GM12878 (cell line): ENCODE measurements around the gene VCL. TPM values are rescaled to one million over a fixed set of nuclear protein-coding genes. Genes with fewer than 3 reads are reported as not detected.

Experiments
- ATAC-seq: fragments of 200-7000 bp; cut with Tn5 transposase; 3 replicates; pipeline ENCODE4 v1.9.1; 2020; ENCODE audit warnings: mild to moderate bottlenecking, moderate library complexity
- BruUV-seq: library from RNA; stranded (reverse); fragments of 400-500 nt; replicated peaks from 2 replicates; lab custom pipeline; 2021; lab: Mats Ljungman, UMichigan
- CTCF ChIA-PET: fragments of 300-600 bp; sonication (Branson Sonifier 250); formaldehyde crosslinking; extraction: SDS; loops from one replicate; lab custom pipeline; 2021; ENCODE audit warnings: inconsistent platforms; lab: Yijun Ruan, JAX
- POLR2A ChIA-PET: fragments of 350-600 bp; formaldehyde crosslinking; extraction: SDS; loops from one replicate; lab custom pipeline; 2021; ENCODE audit warnings: inconsistent platforms; lab: Charles Lee
- RAD21 ChIA-PET: fragments of 300-600 bp; sonication (Branson Sonifier 250); formaldehyde crosslinking; loops from one replicate; lab custom pipeline; 2023; ENCODE audit warnings: antibody characterized with exemption; ENCODE audit not compliant: unreplicated experiment; lab: Charles Lee
- SMC1A ChIA-PET: fragments of 300-600 bp; sonication (Branson Sonifier 250); formaldehyde crosslinking; loops from one replicate; lab custom pipeline; 2023; ENCODE audit not compliant: unreplicated experiment, uncharacterized antibody; lab: Charles Lee
- DNase-seq: peaks from one replicate; pipeline ENCODE4 v3.0.0-alpha.2; 2011; ENCODE audit warnings: low read depth, low spot score
- FAIRE-seq: peaks from 3 replicates; lab custom pipeline; 2011; peaks lifted over from hg19 to GRCh38; lab: Jason Lieb, UNC
- H2AFZ ChIP-seq: 2 replicates; pipeline ENCODE4 v1.6.0; 2011; ENCODE audit warnings: low read depth, low read length, control low read depth; ENCODE audit not compliant: control insufficient read depth
- H3K27ac ChIP-seq: 2 replicates; pipeline ENCODE4 v1.5.1; 2011; ENCODE audit warnings: control low read depth; ENCODE audit not compliant: control insufficient read depth, insufficient read depth
- H3K27me3 ChIP-seq, 2 experiments: replicated peaks in 1 of 2; 2 replicates each; pipeline versions ENCODE4 v1.6.0 to v1.6.1; 2011; ENCODE audit warnings: low read length in 1 of 2; ENCODE audit not compliant: control insufficient read depth in 2 of 2, insufficient read depth in 2 of 2
- H3K36me3 ChIP-seq, 2 experiments: 2 replicates each; pipeline ENCODE4 v1.5.1; 2011; ENCODE audit warnings: low read length in 1 of 2; ENCODE audit not compliant: control insufficient read depth in 2 of 2, insufficient read depth in 2 of 2
- H3K4me1 ChIP-seq: 2 replicates; pipeline ENCODE4 v1.6.1; 2011; ENCODE audit warnings: mild to moderate bottlenecking, low read length, moderate library complexity, mixed read lengths; ENCODE audit not compliant: control insufficient read depth, insufficient read depth
- H3K4me2 ChIP-seq: 2 replicates; pipeline ENCODE4 v1.6.0; 2011; ENCODE audit warnings: control low read depth; ENCODE audit not compliant: control insufficient read depth, insufficient read depth
- H3K4me3 ChIP-seq: fragments of 200-600 bp; sonication (generic); 2 replicates; pipeline ENCODE4 v1.5.1; 2016
- H3K79me2 ChIP-seq: 2 replicates; pipeline ENCODE4 v1.6.0; 2011; ENCODE audit warnings: low read length; ENCODE audit not compliant: control insufficient read depth, insufficient read depth
- H3K9ac ChIP-seq: 2 replicates; pipeline ENCODE4 v1.8.0; 2011; ENCODE audit warnings: low read length, control low read depth, mixed read lengths; ENCODE audit not compliant: control insufficient read depth, insufficient read depth
- H3K9me3 ChIP-seq: replicated peaks from 3 replicates; pipeline ENCODE4 v1.5.1; 2011; ENCODE audit warnings: mild to moderate bottlenecking, low read length; ENCODE audit not compliant: control insufficient read depth, insufficient read depth
- H4K20me1 ChIP-seq: 2 replicates; pipeline ENCODE4 v1.6.0; 2011; ENCODE audit not compliant: control insufficient read depth, insufficient read depth
- BCL11A ChIP-seq: IDR thresholded peaks from 2 replicates; pipeline ENCODE4 v1.6.1; 2011; ENCODE audit warnings: low read depth, low read length
- CTCF ChIP-seq, 3 experiments: IDR thresholded peaks in 2 of 3; conservative IDR thresholded peaks in 1 of 3; 2 replicates each; pipeline ENCODE4 v1.5.1; 2011; ENCODE audit warnings: low read depth in 3 of 3, low read length in 3 of 3, mild to moderate bottlenecking in 3 of 3, control low read depth in 2 of 3, moderate library complexity in 2 of 3, inconsistent platforms in 1 of 3, mixed read lengths in 1 of 3; ENCODE audit not compliant: control insufficient read depth in 2 of 3, insufficient read depth in 1 of 3; ENCODE audit errors: extremely low read depth in 1 of 3
- GABPA ChIP-seq: IDR thresholded peaks from 2 replicates; pipeline ENCODE4 v1.6.1; 2014; ENCODE audit warnings: antibody characterized with exemption, low read depth, mild to moderate bottlenecking, inconsistent platforms
- MEF2A ChIP-seq: IDR thresholded peaks from 2 replicates; pipeline ENCODE4 v1.6.1; 2011; ENCODE audit warnings: low read depth, mild to moderate bottlenecking, low read length, moderate library complexity; ENCODE audit not compliant: insufficient read depth
- NFXL1 ChIP-seq: fragments of 450-650 bp; IDR thresholded peaks from 2 replicates; pipeline ENCODE4 v1.6.1; 2017; ENCODE audit warnings: antibody characterized with exemption, mild to moderate bottlenecking, borderline replicate concordance
- PAX5 ChIP-seq: IDR thresholded peaks from 2 replicates; pipeline ENCODE4 v1.6.1; 2011; ENCODE audit warnings: low read depth, low read length, borderline replicate concordance
- RAD21 ChIP-seq: IDR thresholded peaks from 2 replicates; pipeline ENCODE4 v1.6.1; 2011; ENCODE audit warnings: mild to moderate bottlenecking, low read depth, low read length, moderate library complexity; ENCODE audit not compliant: insufficient read depth
- RAD51 ChIP-seq: fragments of 450-650 bp; IDR thresholded peaks from 2 replicates; pipeline ENCODE4 v1.6.1; 2016; ENCODE audit warnings: moderate library complexity, mild to moderate bottlenecking, inconsistent platforms
- SMC3 ChIP-seq: IDR thresholded peaks from 2 replicates; pipeline ENCODE4 v1.6.1; 2011; ENCODE audit warnings: low read length, improper control_type of control experiment, borderline replicate concordance
- STAT1 ChIP-seq: fragments of 450-650 bp; conservative IDR thresholded peaks from 2 replicates; pipeline ENCODE4 v1.6.1; 2014; ENCODE audit warnings: antibody characterized with exemption, mild to moderate bottlenecking
- SUPT20H ChIP-seq: IDR thresholded peaks from 2 replicates; pipeline ENCODE4 v1.6.1; 2011; ENCODE audit warnings: low read depth, mild to moderate bottlenecking, low read length, moderate library complexity, borderline replicate concordance; ENCODE audit not compliant: control insufficient read depth
- YY1 ChIP-seq: IDR thresholded peaks from 2 replicates; pipeline ENCODE4 v1.6.1; 2011; ENCODE audit warnings: low read depth, mild to moderate bottlenecking, low read length
- ZNF384 ChIP-seq: IDR thresholded peaks from 2 replicates; pipeline ENCODE4 v1.6.1; 2012; ENCODE audit warnings: low read depth, mild to moderate bottlenecking, low read length, improper control_type of control experiment, borderline replicate concordance
- WGBS: methylation state at CpG from one replicate; pipeline ENCODE4 v1.1.6; 2016; ENCODE audit warnings: low lambda C conversion rate; ENCODE audit not compliant: insufficient replicate concordance, insufficient coverage; ENCODE audit errors: missing lambda C conversion rate; 5-methylcytosine and 5-hydroxymethylcytosine counted together
- in situ Hi-C: fragments of 300-500 bp; cut with MboI; formaldehyde crosslinking; loops from 9 replicates; pipeline ENCODE4 v1.14.3; 2018; ENCODE audit warnings: mixed read lengths
- intact Hi-C: fragments of 100-400 bp; cut with micrococcal nuclease; formaldehyde crosslinking; loops from one replicate; pipeline ENCODE4 v1.14.2; 2022; ENCODE audit not compliant: unreplicated experiment
- polyA plus RNA-seq, 11 experiments: library from polyadenylated mRNA; depleted of rRNA in 4 of 11; unstranded in 6 of 11; stranded (reverse) in 5 of 11; fragments of >200 nt; fragmentation: Nextera tagmentation in 4 of 11; fragmentation: Illumina TruSeq in 1 of 11; extraction: Ambion mirVana in 4 of 11; extraction: Trizol in 1 of 11; gene quantifications; 1 replicate in 1 of 11; 2 replicates in 10 of 11; pipeline versions ENCODE4 v1.2.1 to v1.2.3, GENCODE V29; 2011 to 2016; ENCODE audit warnings: inconsistent platforms in 2 of 11, missing spikeins in 2 of 11, low read depth in 1 of 11
- total RNA-seq, 4 experiments: library from RNA; depleted of rRNA in 3 of 4; stranded (reverse); fragments of >200 nt in 3 of 4; fragmentation: Illumina TruSeq in 1 of 4; extraction: Trizol in 1 of 4; gene quantifications; 2 replicates each; pipeline versions ENCODE4 v1.2.1 to v1.2.3, GENCODE V29; 2013 to 2021
- TF ChIP-seq, protein P1 (sequence below): IDR thresholded peaks from 2 replicates; pipeline ENCODE4 v1.6.1; 2012; ENCODE audit warnings: low read length, inconsistent platforms
- TF ChIP-seq, protein P2 (sequence below): IDR thresholded peaks from 2 replicates; pipeline ENCODE4 v1.6.1; 2011; ENCODE audit warnings: low read depth, low read length, improper control_type of control experiment, borderline replicate concordance

The VCL gene
- total and polyA plus RNA-seq, 10 of the 15 experiments (the other 5 are each of a cell fraction or from before 2014, with no cell fraction given): 6.7 to 54.6 (median 24.3) TPM

- ChIA-PET SMC1A (interaction anchor here (0.7 to 9.2 kb wide), 34 partner anchors 9 to 231 kb away, joined by 3 to 160 read pairs (median 6); partner anchors contain the start of gene VCL), CTCF (interaction anchor here (0.5 to 8.1 kb wide), 45 partner anchors 8 to 233 kb away, joined by 3 to 154 read pairs (median 5); partner anchors contain the start of gene VCL), POLR2A (interaction anchor here (0.6 to 1.6 kb wide), 2 partner anchors 11 to 195 kb away, joined by 4 read pairs; no protein-coding TSS in a partner anchor), RAD21 (interaction anchor here (0.9 to 6.8 kb wide), 18 partner anchors 14 to 209 kb away, joined by 3 to 105 read pairs (median 6); no protein-coding TSS in a partner anchor)
- Histone ChIP-seq H3K27ac (no peak overlapping the region), H4K20me1 (no peaks in the 10 kb centered on the region), H3K4me1 (peaks cover 36% of the 10 kb centered on the region), H2AFZ (no peak overlapping the region), H3K9ac (no peak overlapping the region), H3K9me3 (no peaks in the 10 kb centered on the region), H3K4me3 (no peak overlapping the region), H3K79me2 (no peaks in the 10 kb centered on the region), H3K4me2 (no peak overlapping the region), H3K36me3 (no peaks in the 10 kb centered on the region), H3K27me3 (no peaks in the 10 kb centered on the region)
- FAIRE-seq (peak; percentile 35), DNase-seq (no peak), ATAC-seq (peak; percentile 37; the same call in 2 of the 3 replicates)
- BruUV-seq: no TSS peak
- in situ Hi-C loops: loop anchor here (25.0 kb wide), 1 partner anchor 194 kb away; no protein-coding TSS in a partner anchor
- 48% methylated on average over 4 of the region's 4 CpGs for WGBS
- intact Hi-C loops: loop anchor here (1.0 to 2.0 kb wide), 3 partner anchors 22 to 195 kb away; no protein-coding TSS in a partner anchor
- TF ChIP-seq ZNF384: 0 out of 2 replicates have a peak, but pooled peaks have one; percentile 21
- no peak for TF ChIP-seq MEF2A
- peak; percentile 83 for TF ChIP-seq RAD21
- TF ChIP-seq, protein P1, sequence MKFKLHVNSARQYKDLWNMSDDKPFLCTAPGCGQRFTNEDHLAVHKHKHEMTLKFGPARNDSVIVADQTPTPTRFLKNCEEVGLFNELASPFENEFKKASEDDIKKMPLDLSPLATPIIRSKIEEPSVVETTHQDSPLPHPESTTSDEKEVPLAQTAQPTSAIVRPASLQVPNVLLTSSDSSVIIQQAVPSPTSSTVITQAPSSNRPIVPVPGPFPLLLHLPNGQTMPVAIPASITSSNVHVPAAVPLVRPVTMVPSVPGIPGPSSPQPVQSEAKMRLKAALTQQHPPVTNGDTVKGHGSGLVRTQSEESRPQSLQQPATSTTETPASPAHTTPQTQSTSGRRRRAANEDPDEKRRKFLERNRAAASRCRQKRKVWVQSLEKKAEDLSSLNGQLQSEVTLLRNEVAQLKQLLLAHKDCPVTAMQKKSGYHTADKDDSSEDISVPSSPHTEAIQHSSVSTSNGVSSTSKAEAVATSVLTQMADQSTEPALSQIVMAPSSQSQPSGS: no peak
- no peak for TF ChIP-seq NFXL1
- no peak for TF ChIP-seq GABPA
- TF ChIP-seq SUPT20H: no peak
- no peak for TF ChIP-seq BCL11A
- TF ChIP-seq STAT1: no peak
- peak; percentile 30; the same call in 1 of the 2 replicates for TF ChIP-seq YY1
- TF ChIP-seq, protein P2, sequence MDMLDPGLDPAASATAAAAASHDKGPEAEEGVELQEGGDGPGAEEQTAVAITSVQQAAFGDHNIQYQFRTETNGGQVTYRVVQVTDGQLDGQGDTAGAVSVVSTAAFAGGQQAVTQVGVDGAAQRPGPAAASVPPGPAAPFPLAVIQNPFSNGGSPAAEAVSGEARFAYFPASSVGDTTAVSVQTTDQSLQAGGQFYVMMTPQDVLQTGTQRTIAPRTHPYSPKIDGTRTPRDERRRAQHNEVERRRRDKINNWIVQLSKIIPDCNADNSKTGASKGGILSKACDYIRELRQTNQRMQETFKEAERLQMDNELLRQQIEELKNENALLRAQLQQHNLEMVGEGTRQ: no peak
- TF ChIP-seq RAD51: no peak
- no peak for TF ChIP-seq PAX5
- TF ChIP-seq CTCF (IDR thresholded peaks at IDR 0.05 in 2 of 3, conservative IDR thresholded peaks at IDR 0.05 in 1 of 3; ENCODE audit: control insufficient read depth in 2 of 3, extremely low read depth in 1 of 3, insufficient read depth in 1 of 3, low read depth in 3 of 3, low read length in 3 of 3): peak; percentile 70 to 77 (median 71)
- peak; percentile 79 for TF ChIP-seq SMC3
Observed at GRCh38 chr10:74081192-74081803, 83.4 kb downstream of the VCL start.
